IPS-NIHi7 (cell line): ENCODE data around the gene CYSTM1.
"Not testable (repeated sequence)": the region's sequence is repeated elsewhere in the genome, so short reads cannot be mapped to it uniquely, and the experiment has no call there.

Experiments used
- DNase-seq: peaks from one replicate; pipeline ENCODE4 v3.0.0; 2012; ENCODE audit warnings: mixed read lengths; ENCODE audit errors: extremely low spot score

CYSTM1 gene

DNA sequence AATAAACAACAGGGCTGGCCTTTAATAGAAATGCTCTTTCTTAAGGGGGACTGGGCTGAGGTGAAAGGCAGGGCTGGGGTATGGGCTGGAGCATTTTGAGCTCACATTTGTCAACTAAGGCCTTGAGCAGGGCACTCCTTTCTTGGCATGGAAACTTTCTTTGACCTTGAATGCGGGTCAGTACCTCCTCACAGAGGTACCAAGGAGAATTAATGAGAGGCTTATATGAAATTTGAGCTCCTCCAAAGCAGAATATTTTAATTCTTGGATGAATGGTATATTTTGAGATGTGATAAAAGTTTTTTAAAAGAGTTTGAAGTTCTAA, 3.1 kb downstream of the CYSTM1 start:
- DNase-seq, result no peak

DNA sequence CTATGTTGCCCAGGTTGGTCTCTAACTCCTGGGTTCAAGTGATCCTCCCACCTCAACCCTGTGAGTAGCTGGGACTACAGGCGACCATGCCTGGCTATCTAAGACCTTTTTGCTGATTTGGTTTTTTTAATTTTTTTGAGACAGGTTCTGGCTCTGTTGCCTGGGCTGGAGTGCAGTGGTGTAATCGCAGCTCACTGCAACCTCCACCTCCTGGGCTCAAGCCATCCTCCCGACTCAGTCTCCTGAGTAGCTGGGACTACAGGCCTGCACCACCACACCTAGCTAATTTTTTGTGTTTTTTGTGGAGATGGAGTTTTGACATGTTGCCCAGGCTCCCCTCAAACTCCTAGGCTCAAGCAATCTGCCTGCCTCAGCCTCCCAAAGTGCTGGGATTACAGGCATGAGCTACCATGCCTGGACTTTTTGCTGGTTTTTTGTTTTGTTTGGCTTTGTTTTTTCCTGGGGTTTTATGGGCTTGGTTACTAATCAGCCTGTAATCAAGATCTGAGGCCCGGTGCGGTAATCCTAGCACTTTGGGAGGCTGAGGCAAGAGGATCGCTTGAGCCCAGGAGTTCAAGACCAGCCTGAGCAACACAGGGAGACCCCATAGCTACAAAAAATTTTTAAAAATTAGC, 3.6 kb downstream of the CYSTM1 start:
- DNase-seq, result no peak

DNA sequence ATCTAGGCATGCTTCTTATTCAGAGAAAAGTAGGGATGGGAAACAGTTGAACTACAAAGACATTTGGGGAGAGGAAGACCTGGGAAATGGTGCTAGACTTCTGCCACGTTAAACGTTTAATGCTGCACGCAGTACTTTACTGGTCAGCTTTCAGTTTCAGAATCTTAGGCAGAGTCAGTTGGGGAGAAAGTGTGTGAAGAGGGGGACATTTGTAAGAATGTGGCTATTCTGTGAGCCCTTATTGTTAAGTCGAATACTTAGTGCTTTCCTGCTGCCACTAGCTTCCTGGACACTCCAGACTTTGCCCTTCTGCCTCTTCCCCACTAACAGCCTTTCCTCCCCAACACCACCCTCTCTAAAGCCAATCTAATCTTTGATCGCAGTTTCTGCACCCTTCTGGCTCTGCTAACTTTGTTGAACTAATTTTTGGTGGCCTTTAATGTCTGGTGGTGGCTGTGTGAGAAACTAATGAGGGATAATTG, 6.1 kb downstream of the CYSTM1 start:
- no peak for DNase-seq

DNA sequence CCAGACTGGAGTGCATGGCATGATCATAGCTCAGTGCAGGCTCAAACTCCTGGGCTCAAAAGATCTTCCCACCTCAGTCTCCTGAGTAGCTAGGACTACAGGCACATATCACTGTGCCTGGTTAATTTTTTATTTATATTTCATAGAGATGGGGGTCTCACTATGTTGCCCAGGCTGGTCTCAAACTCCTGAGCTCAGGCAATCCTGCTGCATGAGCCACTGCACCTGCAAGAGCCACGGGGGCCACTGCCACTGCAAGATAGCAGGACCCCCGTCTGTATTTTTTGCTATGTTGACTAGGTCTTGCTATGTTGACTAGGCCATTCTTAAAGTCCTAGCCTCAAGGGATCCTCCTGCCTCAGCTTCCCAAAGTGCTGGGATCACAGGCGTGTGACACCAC, 6.5 kb downstream of the CYSTM1 start:
- no peak for DNase-seq

DNA sequence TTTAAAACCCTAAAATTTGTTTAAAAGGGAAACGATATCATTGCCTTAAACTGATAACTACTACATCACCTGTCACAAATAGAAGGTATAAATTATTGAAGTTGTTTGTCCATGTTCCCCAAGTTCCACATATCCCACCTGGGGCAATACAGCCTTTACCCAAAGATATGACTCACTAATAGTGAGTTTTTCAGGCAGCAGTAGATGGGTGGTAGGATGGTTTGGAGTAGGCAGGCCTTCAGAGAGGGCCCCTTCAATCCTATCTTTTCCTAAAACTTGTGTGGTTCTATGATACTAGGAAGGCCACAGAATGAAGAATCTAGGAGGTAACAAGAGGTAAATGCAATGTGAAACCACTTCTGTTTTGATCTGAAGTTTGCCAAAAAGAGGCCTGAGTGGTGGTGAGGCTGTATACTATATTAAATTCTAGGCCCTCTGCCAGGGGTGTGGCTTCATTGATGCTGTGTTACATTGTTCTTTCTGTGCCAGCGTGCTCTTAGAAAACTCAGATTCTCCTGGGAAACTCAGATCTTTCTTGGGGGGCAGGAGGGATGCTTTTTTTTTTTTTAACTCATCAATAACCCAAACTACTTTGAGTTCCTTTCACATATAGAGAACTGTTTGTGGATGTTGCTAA, 7.2 kb downstream of the CYSTM1 start:
- DNase-seq, result no peak

DNA sequence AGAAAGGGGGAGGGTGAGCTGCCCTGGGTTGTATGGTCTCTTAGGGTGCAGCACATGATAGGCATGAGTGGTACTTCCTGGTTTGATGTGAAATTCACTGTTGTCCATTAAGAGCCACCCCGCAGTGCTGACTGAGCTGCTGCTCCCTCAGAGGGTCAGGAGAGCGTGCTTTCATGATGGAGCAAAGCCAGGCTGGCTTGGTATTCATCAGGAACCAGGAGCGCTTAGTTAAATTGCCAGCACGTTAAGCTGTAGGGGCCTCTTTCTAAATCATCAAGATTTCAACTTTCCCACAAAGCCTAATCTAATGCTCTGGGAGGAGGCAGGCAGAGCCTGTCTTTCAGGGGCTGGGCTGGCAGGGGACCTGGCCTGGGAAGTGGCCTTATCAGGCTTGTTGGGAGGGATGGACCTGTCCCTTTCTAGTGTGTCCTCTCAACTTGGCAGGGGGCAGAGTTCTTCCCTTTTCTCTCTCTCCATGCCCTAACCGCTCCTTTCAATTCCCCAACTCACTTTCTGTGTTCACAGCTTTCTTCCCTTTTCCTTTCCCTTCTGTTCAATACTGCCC, 7.9 kb downstream of the CYSTM1 start:
- DNase-seq, result no peak

DNA sequence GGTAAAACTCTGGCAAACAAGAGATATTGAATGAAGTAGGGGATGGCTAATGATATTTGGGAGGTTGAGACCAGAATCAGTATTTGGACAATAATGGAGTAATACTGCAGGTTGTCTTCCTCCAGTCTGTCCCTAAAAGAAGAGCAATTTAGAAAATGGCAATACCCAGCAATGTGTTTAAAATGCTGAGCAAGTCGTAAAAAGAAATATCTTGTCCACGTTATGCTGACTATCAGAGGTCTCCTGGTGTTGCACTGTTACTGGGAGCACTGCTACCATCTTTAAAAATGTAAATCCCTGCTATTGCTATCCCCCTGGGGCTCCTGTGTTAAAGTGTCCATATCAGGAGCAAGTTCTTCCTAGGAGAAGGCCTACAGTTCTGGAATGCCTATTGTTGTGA, 10.4 kb downstream of the CYSTM1 start:
- DNase-seq, result no peak

DNA sequence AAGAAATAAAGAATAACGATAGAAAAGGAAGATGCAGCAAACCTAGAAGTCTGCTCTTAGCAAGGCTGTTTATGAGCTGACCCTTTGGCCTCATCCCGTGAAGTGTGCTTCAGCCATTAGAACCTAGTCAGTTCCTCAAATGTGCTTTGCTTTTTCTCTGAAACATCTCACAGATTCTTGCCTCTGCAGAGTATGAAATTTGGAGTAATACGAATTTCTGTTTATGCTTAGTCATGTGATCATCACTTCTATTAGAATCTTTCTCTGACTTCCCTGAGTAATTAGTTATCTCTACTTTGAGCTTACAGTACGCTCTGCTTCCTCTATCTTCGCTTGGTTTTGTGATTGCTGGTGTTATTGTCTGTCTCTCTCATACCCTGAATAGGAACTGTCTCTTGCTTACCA, 11.3 kb downstream of the CYSTM1 start:
- no peak for DNase-seq

DNA sequence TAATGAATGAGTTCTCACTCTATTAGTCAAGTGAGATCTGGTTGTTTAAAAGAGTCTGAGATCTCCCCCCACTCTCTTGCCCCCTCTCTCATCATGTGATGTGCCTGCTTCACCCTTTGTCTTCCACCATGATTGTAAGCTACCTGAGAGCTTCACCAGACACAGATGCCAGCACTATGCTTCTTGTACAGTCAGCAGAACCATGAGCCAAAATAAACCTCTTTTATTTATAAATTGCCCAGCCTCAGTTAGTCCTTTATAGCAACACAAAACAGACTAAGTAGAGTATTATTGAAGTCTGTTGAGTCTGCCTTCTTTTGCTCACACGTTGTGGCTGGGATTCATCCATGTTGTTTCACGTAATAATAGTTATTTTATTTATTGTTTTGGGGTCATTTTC, 14.3 kb downstream of the CYSTM1 start:
- no peak for DNase-seq

DNA sequence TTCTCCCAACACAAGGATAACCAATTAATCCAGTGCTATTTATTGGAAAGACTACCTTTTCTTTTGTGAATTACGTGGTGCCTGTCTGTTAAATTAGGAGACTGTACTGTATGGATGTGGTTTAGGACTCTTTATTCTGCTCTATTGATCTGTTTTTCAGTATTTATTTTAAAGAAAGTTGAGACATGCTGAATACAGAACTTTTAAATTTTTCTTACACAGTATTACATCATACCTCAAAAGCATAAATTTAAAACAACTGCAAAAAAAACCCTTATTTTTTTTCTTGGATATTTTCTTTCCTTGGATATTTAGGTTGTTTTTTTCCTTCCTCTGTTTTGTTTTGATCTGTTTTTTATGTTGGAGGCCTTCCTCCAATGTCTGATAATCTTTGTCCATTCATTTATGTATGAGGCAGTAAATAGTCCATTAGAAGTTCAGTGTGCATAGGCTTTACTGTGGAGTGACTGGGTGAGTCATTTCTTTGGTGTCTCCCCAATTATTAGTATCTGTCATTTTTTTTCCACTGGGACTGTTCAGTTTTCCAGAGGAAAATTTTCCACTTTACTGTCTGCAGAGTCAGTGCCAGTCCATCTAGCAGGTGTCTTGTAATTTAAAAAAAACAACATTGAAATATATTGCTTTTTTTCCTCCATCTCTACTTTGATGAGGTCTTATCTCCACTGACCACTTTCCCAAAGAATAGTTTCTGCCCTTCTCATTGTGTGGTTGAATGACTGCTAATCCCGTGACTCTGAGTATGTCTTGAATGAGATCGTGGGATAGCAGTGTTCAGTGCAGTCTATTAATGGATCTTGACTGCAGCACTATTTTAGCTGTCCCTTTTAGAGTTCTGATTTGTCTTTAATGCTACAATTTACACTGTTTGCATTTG, 15.2 kb downstream of the CYSTM1 start:
- no peak for DNase-seq

DNA sequence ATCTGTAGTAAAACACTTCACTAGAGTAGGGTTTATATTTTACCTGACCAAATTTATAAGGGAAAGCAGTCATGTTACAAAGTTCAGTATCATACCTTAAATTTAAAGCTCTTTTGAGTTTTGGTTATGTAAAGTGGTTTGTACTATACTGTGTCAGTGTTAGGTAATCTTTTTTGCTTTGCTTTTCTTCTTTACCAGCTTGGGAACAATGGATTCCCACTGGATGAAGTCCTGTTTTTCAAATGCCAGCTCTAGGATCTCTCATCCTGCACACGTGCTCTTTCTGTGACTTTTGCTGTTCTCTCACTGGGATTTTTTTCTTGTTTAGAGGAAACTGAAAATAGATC, 15.9 kb downstream of the CYSTM1 start:
- DNase-seq, result no peak

DNA sequence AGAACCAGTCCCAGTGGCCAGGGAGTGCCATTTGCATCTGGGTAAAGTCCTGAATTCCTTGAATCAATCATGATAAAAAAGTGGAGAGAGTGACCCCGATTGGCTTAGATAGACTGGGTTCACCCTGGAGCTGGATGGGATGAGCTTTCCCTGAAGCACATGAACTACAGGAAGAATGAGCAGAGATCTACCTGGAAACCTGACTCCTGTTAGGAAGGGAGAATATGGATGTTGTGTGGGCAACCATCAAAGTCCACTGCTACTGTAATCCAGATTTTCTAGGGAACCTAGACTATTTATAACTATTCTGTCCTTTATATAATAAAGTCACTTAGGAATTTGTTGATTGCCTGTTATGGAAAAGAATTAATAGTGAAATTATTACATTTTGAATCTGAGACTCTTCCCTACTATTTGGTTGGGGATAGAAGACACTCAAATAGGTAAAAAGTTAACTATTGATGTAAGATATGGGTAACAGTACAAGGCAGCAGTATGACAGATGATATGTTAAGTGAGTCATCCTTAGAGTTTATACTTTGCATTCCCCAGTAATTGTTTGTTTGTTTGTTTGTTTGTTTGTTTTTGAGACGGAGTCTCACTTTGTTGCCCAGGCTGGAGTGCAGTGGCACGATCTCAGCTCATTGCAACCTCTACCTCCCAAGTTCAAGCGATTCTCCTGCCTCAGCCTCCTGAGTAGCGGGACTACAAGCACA, 17.9 kb downstream of the CYSTM1 start:
- DNase-seq, result no peak

DNA sequence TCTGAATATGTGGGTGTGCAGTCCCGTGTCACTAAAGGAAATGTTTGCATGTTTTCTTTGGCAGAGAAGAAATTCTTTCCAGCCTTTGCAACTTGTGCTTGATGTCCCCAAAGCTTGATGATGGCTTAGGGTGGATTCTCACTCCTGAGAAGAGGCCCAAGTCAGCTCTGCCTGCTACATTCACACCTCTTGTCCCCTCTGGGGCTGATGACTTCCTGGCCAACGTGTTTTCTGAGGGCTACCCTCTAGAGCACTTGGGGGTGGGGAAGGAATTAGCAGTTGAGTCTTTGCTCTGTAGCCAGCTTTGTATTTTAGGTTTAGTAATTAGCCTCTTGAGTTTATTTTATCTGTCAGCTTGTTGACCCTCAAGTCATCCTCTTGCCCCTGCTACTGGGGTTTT, 19.7 kb downstream of the CYSTM1 start:
- no peak for DNase-seq

DNA sequence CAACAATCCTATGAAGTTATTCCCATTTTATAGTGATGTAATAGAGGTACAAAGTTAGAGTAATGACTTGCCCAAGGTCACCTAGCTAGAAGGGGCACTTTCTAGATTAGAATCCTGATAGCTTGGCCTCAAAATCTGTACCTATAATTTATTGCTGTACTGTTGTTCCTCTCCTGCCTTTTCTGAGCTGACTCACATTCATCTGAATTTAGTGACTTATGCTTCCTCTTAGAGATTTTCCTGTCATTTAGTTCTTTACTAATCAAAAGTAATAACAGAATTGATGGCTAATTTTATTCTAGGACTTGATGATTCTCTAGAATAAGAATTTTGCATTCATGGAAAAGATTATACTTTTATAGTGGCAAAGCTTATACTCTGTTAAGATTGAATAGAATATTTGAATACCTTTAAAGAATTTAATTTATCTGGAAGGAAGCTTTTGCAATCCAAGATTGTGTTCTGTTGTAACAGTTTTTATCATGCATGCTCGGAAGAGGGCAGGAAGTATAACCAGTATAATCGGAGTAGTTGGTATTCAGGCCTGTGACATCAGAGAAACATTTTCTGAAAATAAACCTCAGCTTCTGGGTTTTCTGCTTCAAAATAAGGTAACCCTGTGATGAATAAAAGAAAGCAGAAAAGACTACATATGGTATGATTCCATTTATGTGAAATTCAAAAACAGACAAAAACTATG, 21.3 kb downstream of the CYSTM1 start:
- DNase-seq, result no peak

DNA sequence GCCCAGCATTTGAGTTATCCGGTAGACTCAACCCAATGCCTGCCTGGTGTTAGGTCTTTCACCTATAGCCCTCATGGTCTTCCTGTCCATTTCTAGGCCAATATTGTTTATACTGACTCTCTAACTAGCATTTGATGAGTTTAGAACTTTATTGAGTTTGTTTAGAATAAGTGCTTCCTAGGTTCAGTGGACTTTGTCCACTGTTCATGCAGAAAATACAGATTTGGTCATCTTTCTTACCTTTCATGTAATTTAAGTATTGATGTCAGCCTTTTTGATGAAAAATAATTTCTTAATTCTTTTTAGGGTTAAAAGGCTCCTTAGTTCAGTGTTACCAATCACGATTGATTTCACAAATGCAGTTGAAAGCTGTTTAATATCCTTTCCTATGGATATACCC, 22.0 kb downstream of the CYSTM1 start:
- DNase-seq, result no peak

DNA sequence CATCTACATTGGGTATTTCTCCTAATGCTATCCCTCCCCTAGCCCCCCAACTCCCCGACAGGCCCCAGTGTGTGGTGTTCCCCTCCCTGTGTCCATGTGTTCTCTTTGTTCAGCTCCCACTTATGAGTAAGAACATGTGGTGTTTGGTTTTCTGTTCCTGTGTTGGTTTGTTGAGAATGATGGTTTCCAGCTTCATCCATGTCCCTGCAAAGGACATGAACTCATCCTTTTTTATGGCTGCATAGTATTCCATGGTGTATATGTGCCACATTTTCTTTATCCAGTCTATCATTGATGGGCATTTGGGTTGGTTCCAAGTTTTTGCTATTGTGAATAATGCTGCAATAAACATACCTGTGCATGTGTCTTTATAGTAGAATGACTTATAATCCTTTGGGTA, 23.9 kb downstream of the CYSTM1 start:
- DNase-seq, result not testable (repeated sequence)

DNA sequence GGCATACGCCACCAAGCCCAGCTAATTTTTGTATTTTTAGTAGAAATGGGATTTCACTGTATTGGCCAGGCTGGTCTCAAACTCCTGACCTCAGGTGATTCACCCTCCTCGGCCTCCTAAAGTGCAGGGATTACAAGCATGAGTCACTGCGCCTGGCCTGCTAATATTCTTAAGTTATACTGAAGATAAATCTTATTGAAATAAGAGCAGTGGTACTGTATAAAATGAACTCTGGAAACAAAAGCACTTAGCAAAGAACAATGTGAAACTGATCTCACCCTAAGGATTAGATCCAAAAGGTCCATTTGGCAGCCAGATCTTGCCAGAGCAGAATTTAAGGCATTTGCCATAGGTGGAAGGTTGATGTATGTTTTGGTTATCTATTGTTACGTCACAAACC, 27.1 kb downstream of the CYSTM1 start:
- no peak for DNase-seq

DNA sequence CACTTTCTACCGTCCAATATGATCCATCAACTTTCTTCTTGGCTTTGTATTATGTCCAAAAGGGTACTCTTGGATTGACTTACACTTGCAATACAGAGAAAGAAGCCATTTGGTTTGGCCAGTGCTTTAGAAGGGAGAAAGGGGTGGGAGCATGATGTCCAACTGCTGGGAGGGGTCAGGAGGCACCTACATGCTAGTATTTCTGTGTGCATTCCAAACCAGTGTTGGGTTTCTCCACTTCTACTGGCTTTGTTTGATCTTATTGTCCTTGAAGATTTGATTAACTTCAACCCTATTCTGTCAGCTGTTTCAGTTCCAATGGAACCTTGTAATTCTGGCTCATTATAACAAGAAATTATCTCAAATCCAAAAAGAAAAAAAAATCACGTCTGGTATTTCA, 27.6 kb downstream of the CYSTM1 start:
- DNase-seq, result no peak

DNA sequence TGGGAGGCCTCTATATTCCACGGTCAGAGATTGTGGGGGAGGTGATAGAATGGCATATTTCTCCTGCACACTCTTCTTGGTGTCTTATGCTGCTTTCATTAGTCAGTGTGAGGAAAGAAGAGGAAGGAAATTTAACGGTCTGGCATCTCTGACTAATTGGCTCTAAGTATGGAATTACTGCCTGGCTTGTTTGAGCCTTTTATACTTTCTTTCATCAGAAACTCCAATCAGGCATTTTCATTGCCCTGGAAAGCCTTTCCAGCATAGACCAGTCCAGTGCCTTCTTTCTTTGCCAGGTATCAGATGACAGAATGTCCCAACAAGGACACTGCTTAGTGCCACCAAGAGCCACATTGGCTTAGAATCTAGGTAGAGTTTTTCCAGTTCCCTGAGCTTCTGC, 30.2 kb downstream of the CYSTM1 start:
- no peak for DNase-seq

DNA sequence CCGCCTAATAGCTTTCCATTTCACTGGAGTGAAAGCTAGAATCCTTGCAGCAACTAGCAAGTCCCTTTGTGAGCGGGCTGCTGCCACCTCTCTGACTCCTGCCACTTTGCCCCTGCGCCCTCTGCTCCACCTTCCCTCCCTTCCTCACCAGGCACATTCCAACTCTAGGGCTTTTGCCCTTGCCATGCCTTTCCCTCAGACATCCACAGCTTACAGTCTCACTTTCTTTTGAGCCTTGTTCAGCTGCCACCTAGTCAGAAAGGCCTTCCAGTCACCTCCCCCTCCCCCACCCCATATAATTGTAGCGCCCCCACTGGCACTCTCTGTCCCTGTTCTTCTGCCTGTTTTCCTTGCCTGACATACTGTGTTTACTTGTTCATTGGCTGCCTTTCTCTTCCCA, 31.0 kb downstream of the CYSTM1 start:
- peak; percentile 72 for DNase-seq

DNA sequence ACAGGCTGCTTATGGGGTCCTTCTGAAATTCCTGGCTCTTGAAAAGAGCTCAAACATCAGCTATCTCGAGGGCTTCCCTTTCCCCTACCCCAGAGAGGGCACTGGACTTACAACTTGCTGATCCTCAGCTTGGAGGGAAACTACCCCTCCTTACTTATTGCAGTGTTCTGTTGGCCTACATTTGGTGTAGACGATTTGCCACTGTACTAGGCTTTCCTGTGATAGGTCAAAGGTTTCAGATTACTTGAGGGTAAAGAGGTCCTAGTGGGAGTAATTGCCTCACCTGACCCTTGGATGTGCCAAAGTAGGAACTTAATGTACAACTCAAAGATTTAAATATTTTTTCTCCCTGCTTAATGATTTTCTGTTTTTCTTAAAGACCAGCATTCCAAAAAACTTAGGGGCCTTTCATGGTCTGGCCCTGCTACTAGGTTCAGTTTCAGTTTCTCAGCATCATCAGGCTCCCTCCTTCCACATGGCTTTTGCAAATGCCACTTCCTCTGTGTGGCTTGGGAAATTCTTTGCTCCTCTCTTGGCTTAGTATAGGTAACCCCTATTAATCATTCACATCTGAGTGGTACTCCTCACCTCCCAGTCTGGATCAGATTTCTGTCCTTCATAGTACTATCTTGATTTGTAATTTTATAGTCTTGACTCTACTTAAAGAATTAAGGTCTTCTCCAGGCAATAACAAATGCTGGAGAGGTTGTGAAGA, 32.4 kb downstream of the CYSTM1 start:
- DNase-seq, result no peak
